Liver (tissue), 3 donors: Measurements from ENCODE around the gene H2BK1.

Experiments
- CTCF ChIP-seq: fragments of 150-350 bp; IDR thresholded peaks from 2 replicates; pipeline ENCODE4 v1.5.1; 2017; ENCODE audit warnings: improper control_type of control experiment, low read depth, low read length; ENCODE audit not compliant: missing input control
- EGR1 ChIP-seq, 2 donors: IDR thresholded peaks; 2 replicates each; pipeline ENCODE4 v1.6.1; 2016 to 2018; ENCODE audit warnings: antibody characterized with exemption in 2 of 2, low read depth in 2 of 2
- FOXA1 ChIP-seq: IDR thresholded peaks from 2 replicates; pipeline ENCODE4 v1.6.1; 2016; ENCODE audit warnings: antibody characterized with exemption
- REST ChIP-seq: IDR thresholded peaks from 2 replicates; pipeline ENCODE4 v1.6.1; 2016; ENCODE audit warnings: antibody characterized with exemption, mild to moderate bottlenecking
- SP1 ChIP-seq: IDR thresholded peaks from 2 replicates; pipeline ENCODE4 v1.6.1; 2018; ENCODE audit warnings: antibody characterized with exemption, mild to moderate bottlenecking
- TAF1 ChIP-seq: conservative IDR thresholded peaks from 2 replicates; pipeline ENCODE4 v1.6.1; 2016; ENCODE audit warnings: antibody characterized with exemption, mild to moderate bottlenecking
- donor health status: healthy.
- donor health status: healthy.

- TF ChIP-seq CTCF (no peak), TAF1 (no peak), REST (no peak), EGR1 (IDR thresholded peaks at IDR 0.05; ENCODE audit: low read depth in 2 of 2) (no peak), FOXA1 (no peak), SP1 (no peak)
These were observed 18.7 kb downstream of the H2BK1 start for GRCh38 chr7:151191544-151191943.
